ENCODE measurements around the gene SPTAN1.

GRCh38 chr9:128624566-128624965 lies 72.2 kb downstream of the SPTAN1 start:
- no peak for TF ChIP-seq CTCF (conservative IDR thresholded peaks at IDR 0.05; ENCODE audit: low read length)
- no peak for TF ChIP-seq EZH2phosphoT487 (IDR thresholded peaks at IDR 0.05; ENCODE audit: borderline replicate concordance)

Measured in Loucy (cell line).